C4-2B (cell line): ENCODE results near the gene HNRNPF.

Source experiments
- CTCF ChIP-seq: fragments of 450-650 bp; conservative IDR thresholded peaks from 2 replicates; pipeline ENCODE4 v1.5.1; 2017; ENCODE audit warnings: mild to moderate bottlenecking
- ZFX ChIP-seq: fragments of 450-650 bp; IDR thresholded peaks from 2 replicates; pipeline ENCODE4 v1.6.1; 2017

- TF ChIP-seq CTCF (no peak), ZFX (no peak)
These were observed 36.0 kb upstream of the HNRNPF start for GRCh38 chr10:43444897-43445466.
